DND-41 (cell line): ENCODE results near the gene C17orf50.

ENCODE experiments used
- ATAC-seq: fragments of 200-7000 bp; cut with Tn5 transposase; 3 replicates; pipeline ENCODE4 v1.9.1; 2021; ENCODE audit warnings: low read depth; ENCODE audit not compliant: insufficient read depth
- DNase-seq: peaks from one replicate; pipeline ENCODE4 v3.0.0-alpha.2; 2020
- H2AFZ ChIP-seq: 2 replicates; pipeline ENCODE4 v1.6.0; 2012; ENCODE audit warnings: low read depth, low read length
- H3K27ac ChIP-seq: 2 replicates; pipeline ENCODE4 v1.5.1; 2012; ENCODE audit warnings: low read length, inconsistent platforms
- H3K27me3 ChIP-seq: fragments of 200-600 bp; sonication (generic); 2 replicates; pipeline ENCODE4 v1.6.0; 2012; ENCODE audit warnings: low read length, mild to moderate bottlenecking, inconsistent platforms; ENCODE audit not compliant: insufficient read depth, poor library complexity
- H3K36me3 ChIP-seq: 2 replicates; pipeline ENCODE4 v1.5.1; 2012; ENCODE audit warnings: low read length, inconsistent platforms; ENCODE audit not compliant: insufficient read depth
- H3K4me1 ChIP-seq: 2 replicates; pipeline ENCODE4 v1.5.1; 2012; ENCODE audit warnings: mild to moderate bottlenecking, low read length; ENCODE audit not compliant: insufficient read depth
- H3K4me2 ChIP-seq: 2 replicates; pipeline ENCODE4 v1.6.0; 2012; ENCODE audit warnings: mild to moderate bottlenecking, moderate library complexity, low read length, inconsistent platforms; ENCODE audit not compliant: insufficient read depth
- H3K4me3 ChIP-seq, 2 experiments: fragments of 200-600 bp in 1 of 2; shearing (Covaris generic) in 1 of 2; 2 replicates each; pipeline ENCODE4 v1.5.1; 2012 to 2016; ENCODE audit warnings: inconsistent platforms in 2 of 2, low read length in 2 of 2, mild to moderate bottlenecking in 2 of 2, low read depth in 1 of 2, moderate library complexity in 1 of 2
- H3K79me2 ChIP-seq: 2 replicates; pipeline ENCODE4 v1.6.0; 2012; ENCODE audit warnings: low read length, inconsistent platforms; ENCODE audit not compliant: insufficient read depth
- H3K9ac ChIP-seq: 2 replicates; pipeline ENCODE4 v1.6.0; 2012; ENCODE audit warnings: low read depth, mild to moderate bottlenecking, inconsistent platforms, low read length, moderate library complexity
- H3K9me3 ChIP-seq: 2 replicates; pipeline ENCODE4 v1.5.1; 2012; ENCODE audit warnings: low read length, moderate library complexity, mild to moderate bottlenecking, inconsistent platforms; ENCODE audit not compliant: insufficient read depth, severe bottlenecking
- H4K20me1 ChIP-seq: 2 replicates; pipeline ENCODE4 v1.6.0; 2012; ENCODE audit warnings: low read length; ENCODE audit not compliant: insufficient read depth
- EZH2 ChIP-seq: IDR thresholded peaks from 3 replicates; pipeline ENCODE4 v1.6.1; 2012; ENCODE audit warnings: borderline replicate concordance, low read depth, mild to moderate bottlenecking, moderate library complexity, low read length, inconsistent platforms; ENCODE audit not compliant: severe bottlenecking
- TF ChIP-seq, protein P1 (sequence below): IDR thresholded peaks from 2 replicates; pipeline ENCODE4 v1.5.1; 2012; ENCODE audit warnings: borderline replicate concordance, low read length, moderate library complexity, mild to moderate bottlenecking; ENCODE audit not compliant: poor library complexity, severe bottlenecking; ENCODE audit errors: extremely low read depth

C17orf50 gene

DNA sequence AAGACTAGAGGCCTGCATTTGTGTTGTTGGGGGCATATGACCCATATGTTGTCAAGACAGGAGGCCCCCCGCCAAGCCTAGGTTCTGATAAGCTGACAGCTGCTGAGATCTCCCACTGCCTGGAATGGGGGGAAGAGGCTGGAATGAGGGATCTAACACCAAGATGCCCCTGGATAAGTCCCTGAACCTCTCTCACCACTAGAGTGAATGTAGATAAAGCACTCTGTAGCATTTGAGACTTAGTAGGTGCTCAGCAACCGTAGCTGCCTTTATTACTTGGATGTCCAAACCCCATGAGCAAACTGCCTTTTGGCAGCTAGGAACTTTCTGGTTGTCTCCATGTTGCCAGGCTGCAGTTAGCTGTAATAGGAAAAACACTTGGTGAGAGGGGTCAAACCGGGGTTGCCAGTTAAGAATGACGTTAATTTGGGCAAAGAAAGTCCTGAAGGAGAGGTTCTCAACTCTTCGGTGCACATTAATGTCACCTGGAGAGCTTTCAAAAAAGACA, 33.7 kb upstream of the C17orf50 start:
- Histone ChIP-seq H3K79me2 (no peaks in the 10 kb centered on the region), H3K9ac (no peak overlapping the region), H3K9me3 (no peaks in the 10 kb centered on the region), H4K20me1 (peaks cover 3% of the 10 kb centered on the region; the same call in 1 of the 2 replicates), H3K4me2 (no peak overlapping the region), H3K4me3 (no peak overlapping the region), H3K27me3 (no peaks in the 10 kb centered on the region), H3K4me1 (peaks cover 9% of the 10 kb centered on the region), H3K27ac (no peak overlapping the region), H2AFZ (no peak overlapping the region), H3K36me3 (peaks cover 45% of the 10 kb centered on the region)
- TF ChIP-seq, protein P1, sequence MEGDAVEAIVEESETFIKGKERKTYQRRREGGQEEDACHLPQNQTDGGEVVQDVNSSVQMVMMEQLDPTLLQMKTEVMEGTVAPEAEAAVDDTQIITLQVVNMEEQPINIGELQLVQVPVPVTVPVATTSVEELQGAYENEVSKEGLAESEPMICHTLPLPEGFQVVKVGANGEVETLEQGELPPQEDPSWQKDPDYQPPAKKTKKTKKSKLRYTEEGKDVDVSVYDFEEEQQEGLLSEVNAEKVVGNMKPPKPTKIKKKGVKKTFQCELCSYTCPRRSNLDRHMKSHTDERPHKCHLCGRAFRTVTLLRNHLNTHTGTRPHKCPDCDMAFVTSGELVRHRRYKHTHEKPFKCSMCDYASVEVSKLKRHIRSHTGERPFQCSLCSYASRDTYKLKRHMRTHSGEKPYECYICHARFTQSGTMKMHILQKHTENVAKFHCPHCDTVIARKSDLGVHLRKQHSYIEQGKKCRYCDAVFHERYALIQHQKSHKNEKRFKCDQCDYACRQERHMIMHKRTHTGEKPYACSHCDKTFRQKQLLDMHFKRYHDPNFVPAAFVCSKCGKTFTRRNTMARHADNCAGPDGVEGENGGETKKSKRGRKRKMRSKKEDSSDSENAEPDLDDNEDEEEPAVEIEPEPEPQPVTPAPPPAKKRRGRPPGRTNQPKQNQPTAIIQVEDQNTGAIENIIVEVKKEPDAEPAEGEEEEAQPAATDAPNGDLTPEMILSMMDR: no peak
- no peak for TF ChIP-seq EZH2
- DNase-seq (no peak), ATAC-seq (no peak)

DNA sequence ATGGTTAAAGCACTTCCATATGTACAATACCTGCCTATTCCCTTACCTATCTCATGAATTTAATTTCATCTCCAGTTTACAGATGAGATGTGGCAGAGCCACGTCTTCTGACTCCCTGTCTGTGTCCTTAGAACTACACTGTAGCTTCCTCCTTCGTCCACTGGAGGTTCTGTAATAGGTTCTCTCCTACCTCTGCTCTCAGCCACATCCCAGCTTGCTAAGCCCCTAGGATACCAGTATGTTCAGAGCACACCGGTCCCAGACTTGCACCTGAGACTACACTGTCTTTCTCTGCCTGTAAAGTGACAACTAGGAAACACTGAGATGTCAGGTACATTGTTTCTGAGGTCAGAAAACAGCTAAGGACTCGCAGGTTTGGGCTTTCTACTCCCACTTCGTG, 33.1 kb upstream of the C17orf50 start:
- H3K9ac ChIP-seq: no peak overlapping the region
- ATAC-seq: no peak
- H3K4me3 ChIP-seq: no peak overlapping the region
- no peak overlapping the region for H3K4me2 ChIP-seq
- peaks cover 3% of the 10 kb centered on the region; the same call in 1 of the 2 replicates for H4K20me1 ChIP-seq
- H3K36me3 ChIP-seq: peaks cover 45% of the 10 kb centered on the region
- no peak overlapping the region for H3K27ac ChIP-seq
- H2AFZ ChIP-seq: no peak overlapping the region
- H3K79me2 ChIP-seq: no peaks in the 10 kb centered on the region
- DNase-seq: no peak
- H3K27me3 ChIP-seq: no peaks in the 10 kb centered on the region
- H3K4me1 ChIP-seq: peaks cover 11% of the 10 kb centered on the region
- no peak for TF ChIP-seq EZH2
- TF ChIP-seq, protein P1: no peak
- no peaks in the 10 kb centered on the region for H3K9me3 ChIP-seq

DNA sequence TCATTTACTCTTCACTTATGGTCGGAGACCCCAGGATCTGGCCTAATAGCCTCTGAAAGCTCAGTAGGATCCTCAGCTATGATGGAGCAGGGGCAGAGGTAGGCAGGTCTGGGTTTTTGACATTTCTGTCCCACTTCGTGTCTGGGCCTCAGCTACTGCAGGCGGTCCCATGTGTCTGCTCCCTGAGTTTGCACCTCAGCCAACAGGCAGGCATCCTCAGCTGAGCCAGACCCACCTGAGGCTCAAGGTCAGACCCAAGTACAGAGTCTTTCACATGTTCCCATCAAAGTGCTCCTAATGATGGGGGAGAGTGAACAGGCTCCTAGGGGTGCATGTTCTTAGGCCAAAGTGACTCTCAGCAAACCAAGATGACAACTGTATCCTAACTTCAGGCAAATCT, 32.1 kb upstream of the C17orf50 start:
- ATAC-seq (no peak), DNase-seq (no peak)
- no peak overlapping the region for H3K27ac ChIP-seq
- H3K79me2 ChIP-seq: no peaks in the 10 kb centered on the region
- H3K4me2 ChIP-seq: no peak overlapping the region
- H3K9ac ChIP-seq: no peak overlapping the region
- no peaks in the 10 kb centered on the region for H3K27me3 ChIP-seq
- H4K20me1 ChIP-seq: peaks cover 3% of the 10 kb centered on the region; the same call in 1 of the 2 replicates
- H3K9me3 ChIP-seq: no peaks in the 10 kb centered on the region
- TF ChIP-seq EZH2: no peak
- TF ChIP-seq, protein P1: no peak
- peaks cover 43% of the 10 kb centered on the region for H3K36me3 ChIP-seq
- peaks cover 11% of the 10 kb centered on the region for H3K4me1 ChIP-seq
- H2AFZ ChIP-seq: no peak overlapping the region
- no peak overlapping the region for H3K4me3 ChIP-seq
